Measurements from ENCODE around the gene MBD3L2.
"Not testable (repeated sequence)": the region's sequence is repeated elsewhere in the genome, so short reads cannot be mapped to it uniquely, and the experiment has no call there.

Gene MBD3L2

DNA sequence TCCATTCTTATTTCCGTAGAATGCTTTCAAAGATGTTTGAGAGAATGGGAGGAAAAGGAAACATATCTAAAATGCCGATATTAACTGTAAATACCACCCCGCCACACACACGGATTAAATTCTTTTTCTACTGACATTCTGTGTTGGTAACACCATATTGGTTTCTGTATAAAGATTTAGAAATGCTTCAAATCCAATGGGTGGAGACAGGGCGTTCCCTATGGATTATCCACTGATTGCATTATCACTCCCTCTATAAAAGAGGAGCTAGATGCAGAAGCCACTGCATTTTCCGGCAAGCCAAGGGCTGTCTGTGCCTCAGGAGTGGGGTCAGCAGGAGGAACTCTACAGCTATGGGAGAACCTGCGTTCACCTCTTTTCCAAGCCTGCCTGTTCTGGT is at the start of gene MBD3L2:
MBD3L2 (plus strand) TSS at position 301 of the 400 bp plus-strand sequence; CDS start at position 354, 53 bp downstream.
- not testable (repeated sequence) for DNase-seq (ENCODE audit: low read depth)

DNA sequence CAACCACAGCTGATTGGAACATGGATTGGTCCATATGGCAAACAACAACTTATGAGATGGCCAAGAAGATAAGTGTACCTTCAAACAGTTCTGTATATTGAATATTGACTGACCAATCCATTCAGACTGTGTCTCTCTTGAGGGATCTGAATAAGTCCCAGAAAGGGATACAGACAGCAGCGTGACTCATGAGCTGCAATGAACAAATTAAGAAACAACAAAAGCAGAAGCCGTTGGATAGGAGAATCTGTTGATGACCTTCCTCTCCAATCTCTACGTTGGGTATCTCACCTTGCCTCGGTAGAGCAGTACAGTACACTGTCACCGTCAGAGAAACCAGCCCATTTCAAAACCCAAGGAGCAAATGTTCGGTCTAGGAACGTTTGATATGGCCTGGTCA is 49.2 kb upstream of the MBD3L2 start:
- DNase-seq (ENCODE audit: low read depth) = no peak

DNA sequence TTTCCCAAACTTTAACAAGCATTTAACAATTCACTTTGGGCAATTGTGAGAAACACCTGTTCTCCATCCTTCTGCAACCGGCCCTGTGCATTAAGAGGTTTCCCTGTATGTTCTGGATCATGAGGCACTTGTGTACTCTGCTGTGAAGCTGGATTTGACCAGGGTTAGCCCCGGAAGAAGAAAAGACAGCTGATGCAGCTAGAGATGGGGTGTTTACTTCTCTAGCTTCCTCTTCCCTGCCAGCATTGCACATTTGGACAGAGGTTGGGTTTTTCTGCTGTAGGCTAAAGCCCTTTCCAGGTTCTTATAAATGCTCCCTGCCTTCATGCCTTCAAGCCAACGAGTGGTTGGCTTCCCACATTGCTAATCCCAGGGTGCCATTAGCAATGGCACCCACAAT is 48.8 kb upstream of the MBD3L2 start:
- DNase-seq (ENCODE audit: low read depth) = no peak

DNA sequence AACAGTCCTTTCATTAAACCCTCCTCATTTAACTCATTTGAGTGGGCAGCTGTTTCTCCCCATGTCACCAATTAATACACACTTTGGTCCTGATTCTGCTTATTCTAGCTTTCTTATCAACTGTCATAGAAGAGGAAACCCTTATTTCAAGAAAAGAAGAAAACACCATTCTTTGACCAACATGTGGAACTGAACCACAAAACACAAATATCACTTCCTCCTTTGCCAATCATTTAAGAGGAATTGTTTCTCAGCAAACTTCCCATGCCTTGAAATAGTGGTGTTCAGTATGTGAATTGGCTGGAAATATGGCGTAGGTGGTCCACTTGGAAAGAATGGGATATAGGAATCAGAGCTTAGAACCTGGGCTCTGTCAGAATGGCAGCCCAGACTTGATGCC is 48.3 kb upstream of the MBD3L2 start:
- DNase-seq (ENCODE audit: low read depth) = no peak

DNA sequence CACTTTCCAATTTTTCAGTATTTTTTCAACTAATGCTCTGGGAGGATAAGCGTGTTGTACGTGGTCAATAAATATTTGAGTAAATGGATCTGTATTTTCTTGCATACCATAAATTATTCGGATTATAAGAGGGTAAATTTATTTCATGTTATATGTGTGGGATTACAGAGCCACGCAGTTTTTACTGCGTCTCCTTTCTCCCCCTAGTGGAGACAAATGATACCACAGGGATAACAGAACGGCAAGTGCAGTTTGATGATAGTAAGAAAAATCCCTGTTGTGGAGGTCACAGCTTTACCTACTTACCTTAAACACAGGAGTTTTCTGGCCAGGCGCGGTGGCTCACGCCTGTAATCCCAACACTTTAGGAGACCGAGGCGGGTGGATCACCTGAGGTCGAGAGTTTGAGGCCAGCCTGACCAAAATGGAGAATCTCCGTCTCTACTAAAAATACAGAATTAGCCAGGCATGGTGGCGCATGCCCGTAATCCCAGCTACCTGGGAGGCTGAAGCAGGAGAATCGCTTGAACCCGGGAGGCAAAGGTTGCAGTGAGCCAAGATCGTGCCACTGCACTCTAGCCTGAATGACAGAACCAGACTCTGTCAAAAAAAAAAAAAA is 44.7 kb upstream of the MBD3L2 start:
- DNase-seq (ENCODE audit: low read depth) = no peak

DNA sequence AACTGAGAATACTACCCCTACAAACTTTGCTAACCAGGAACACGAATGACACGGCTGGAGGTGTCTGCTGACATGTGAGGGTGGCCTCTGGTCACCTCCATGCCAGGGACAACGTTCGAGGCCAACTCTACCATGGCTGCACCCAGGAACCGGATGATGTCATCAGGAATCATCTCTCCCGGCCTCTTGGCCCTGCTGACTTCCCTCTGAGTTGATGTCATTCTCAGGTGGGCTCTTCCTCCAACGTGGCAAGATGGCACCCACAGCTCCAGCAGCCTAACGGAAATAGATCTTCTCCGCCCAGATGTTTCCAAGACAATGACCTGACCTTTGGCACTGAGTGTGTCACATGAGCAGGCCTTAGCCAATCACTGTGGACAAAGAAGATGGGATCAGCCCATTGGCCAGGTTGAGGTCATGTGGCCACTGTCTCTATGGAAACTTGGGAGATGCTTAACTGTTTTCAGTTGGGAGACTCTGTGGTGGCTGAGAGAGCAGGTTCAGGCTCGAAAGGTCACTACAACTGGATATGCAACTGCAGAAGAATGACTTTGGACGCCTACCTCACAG is 42.9 kb upstream of the MBD3L2 start:
- DNase-seq (ENCODE audit: low read depth) = no peak

DNA sequence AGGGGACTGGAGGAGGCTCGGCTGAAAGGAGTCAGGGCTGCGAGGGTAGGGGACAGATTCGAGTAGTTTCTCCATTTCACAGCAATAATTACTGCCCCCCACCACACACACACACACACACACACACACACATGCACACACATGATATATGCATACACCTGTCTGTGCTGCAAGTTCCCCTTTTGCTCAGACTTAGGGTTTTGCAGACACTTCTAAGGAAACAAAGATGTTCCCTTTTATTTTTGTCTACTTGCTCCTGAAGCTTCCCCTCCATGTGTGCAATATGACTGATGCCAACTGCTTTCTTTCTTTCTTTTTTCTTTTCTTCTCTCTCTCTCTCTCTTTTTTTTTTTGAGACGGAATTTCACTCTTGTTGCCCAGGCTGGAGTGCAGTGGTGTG is 41.3 kb upstream of the MBD3L2 start:
- DNase-seq (ENCODE audit: low read depth) = no peak

DNA sequence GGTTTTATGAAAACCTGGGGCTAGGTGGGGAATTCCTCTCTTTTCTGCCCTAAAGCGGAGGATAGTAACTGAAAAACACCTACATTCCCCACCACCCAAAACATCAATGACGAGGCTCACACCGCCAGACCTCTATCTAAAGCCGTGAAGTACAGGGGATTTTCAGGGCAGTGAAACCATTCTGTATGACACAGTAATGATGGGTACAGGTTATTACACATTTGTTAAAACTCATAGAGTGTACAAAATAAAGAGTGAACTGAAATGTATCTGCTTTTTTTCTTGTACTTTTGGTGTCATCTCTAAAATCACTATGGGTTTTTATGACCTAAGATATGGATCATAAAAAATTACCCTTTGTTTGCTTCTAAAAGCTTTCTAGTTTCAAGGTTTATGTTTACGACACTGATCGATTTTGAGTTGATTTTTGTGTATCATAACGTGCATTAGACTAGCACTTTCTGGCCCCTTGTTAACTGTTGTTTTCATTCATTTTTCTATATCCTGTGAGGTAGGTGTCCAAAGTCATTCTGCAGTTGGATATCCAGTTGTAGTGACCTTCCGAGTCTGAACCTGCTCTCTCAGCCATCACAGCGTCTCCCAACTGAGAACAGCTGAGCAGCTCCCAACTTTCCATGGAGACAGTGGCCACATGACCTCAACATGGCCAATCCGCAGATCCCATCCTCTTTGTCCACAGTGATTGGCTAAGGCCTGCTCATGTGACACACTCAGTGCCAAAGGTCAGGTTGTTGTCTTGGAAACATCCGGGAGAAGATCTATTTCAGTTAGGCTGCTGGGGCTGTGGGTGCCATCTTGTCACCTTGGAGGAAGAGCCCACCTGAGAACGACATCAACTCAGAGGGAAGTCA is 38.2 kb upstream of the MBD3L2 start:
- DNase-seq (ENCODE audit: low read depth) = no peak

DNA sequence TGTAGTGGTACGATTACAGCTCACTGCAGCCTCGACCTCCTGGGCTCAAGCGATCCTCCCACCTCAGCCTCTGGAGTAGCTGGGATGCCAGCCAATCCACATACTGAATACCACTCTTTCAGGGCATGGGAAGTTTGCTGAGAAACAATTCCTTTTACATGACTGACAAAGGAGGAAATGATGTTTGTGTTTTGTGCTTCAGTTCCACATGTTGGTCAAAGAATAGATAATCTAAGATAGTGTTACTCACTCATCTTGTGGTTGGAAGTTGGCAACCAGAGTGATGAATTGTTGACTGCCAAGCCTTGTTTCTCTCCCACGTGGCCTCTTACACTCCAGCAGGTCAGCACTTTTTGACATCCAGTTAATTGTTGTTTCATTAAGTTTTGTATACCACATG is 35.4 kb upstream of the MBD3L2 start:
- DNase-seq (ENCODE audit: low read depth) = peak; percentile 3

DNA sequence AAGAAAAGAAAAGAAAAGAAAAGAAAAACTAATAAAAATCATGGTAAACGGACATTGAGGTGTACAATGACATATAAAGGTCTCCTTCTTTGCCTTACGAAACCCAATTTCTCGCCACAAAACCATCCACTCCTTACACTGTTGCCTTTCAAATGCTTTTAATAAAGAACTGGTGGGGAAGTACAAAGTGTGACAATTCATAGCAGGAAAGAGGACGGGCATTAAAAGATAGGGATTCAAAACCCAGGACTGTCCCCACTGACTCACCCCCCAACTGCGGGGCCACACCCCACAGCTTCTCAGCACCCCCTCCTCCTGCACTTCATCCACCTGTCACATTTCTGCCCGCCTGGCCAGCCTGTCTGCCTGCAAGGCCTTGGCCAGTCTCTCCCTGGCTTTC is 30.3 kb upstream of the MBD3L2 start:
- DNase-seq (ENCODE audit: low read depth) = no peak

DNA sequence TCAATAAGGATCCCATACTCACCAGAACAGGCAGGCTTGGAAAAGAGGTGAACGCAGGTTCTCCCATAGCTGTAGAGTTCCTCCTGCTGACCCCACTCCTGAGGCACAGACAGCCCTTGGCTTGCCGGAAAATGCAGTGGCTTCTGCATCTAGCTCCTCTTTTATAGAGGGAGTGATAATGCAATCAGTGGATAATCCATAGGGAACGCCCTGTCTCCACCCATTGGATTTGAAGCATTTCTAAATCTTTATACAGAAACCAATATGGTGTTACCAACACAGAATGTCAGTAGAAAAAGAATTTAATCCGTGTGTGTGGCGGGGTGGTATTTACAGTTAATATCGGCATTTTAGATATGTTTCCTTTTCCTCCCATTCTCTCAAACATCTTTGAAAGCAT is 27.8 kb upstream of the MBD3L2 start, which contains the start of gene MBD3L2B:
MBD3L2B (minus strand) TSS at position 101 of the 400 bp plus-strand sequence; CDS start at position 67, 34 bp downstream.
- not testable (repeated sequence) for DNase-seq (ENCODE audit: low read depth)

DNA sequence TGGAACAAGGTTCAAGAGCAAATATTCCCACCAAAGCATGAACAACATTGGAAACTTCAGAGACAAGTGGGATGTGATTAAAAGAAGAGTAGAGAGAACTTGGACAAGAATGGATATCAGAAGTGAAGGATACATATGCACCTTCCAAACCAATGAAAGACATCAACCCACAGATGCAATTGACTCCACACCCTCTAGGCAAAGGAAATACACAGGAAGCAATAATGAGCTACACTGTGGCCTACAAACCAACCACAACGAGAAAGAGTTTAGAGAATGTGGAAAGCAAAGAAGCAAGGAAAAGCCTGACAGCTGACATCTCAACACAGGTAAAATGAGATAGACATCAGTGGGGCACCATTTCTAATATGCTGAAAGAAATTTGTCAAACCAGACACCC is 20.3 kb upstream of the MBD3L2 start:
- not testable (repeated sequence) for DNase-seq (ENCODE audit: low read depth)

DNA sequence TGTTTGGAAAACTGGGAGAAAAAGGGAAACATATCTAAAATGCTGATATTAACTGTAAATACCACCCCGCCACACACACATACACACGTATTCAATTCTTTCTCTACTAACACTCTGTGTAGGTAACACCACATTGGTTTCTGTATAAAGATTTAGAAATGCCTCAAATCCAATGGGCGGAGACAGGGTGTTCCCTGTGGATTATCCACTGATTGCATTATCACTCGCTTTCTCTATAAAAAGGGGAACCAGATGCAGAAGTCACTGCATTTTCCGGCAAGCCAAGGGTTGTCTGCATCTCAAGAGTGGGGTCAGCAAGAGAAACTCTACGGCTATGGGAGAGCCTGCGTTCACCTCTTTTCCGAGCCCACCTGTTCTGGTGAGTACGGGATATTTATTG is 18.8 kb upstream of the MBD3L2 start, which contains the start of gene MBD3L5:
MBD3L5 (plus strand) TSS at position 301 of the 400 bp plus-strand sequence; CDS start at position 335, 34 bp downstream.
- DNase-seq (ENCODE audit: low read depth) = not testable (repeated sequence)

DNA sequence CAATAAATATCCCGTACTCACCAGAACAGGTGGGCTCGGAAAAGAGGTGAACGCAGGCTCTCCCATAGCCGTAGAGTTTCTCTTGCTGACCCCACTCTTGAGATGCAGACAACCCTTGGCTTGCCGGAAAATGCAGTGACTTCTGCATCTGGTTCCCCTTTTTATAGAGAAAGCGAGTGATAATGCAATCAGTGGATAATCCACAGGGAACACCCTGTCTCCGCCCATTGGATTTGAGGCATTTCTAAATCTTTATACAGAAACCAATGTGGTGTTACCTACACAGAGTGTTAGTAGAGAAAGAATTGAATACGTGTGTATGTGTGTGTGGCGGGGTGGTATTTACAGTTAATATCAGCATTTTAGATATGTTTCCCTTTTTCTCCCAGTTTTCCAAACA is 9.0 kb upstream of the MBD3L2 start, which contains the start of gene MBD3L4:
MBD3L4 (minus strand) TSS at position 101 of the 400 bp plus-strand sequence; CDS start at position 66, 35 bp downstream.
- not testable (repeated sequence) for DNase-seq (ENCODE audit: low read depth)

DNA sequence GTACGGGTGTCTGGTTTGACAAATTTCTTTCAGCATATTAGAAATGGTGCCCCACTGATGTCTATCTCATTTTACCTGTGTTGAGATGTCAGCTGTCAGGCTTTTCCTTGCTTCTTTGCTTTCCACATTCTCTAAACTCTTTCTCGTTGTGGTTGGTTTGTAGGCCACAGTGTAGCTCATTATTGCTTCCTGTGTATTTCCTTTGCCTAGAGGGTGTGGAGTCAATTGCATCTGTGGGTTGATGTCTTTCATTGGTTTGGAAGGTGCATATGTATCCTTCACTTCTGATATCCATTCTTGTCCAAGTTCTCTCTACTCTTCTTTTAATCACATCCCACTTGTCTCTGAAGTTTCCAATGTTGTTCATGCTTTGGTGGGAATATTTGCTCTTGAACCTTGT is 7.6 kb upstream of the MBD3L2 start:
- not testable (repeated sequence) for DNase-seq (ENCODE audit: low read depth)

DNA sequence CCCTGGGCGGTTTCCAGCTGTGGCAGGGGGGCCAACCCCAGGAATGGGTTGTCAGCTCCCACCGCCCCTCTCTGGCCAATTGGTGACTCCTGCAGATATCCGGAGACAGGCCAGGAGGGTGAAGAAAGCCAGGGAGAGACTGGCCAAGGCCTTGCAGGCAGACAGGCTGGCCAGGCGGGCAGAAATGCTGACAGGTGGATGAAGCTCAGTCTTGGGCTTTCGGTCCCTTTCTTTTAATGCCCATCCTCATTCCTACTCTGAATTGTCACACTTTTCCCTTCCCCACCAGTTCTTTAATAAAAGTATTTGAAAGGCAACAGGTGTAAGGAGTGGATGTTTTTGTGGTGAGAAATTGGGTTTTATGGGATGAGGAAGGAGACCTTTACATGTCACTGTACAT is 2.3 kb downstream of the MBD3L2 start:
- not testable (repeated sequence) for DNase-seq (ENCODE audit: low read depth)

DNA sequence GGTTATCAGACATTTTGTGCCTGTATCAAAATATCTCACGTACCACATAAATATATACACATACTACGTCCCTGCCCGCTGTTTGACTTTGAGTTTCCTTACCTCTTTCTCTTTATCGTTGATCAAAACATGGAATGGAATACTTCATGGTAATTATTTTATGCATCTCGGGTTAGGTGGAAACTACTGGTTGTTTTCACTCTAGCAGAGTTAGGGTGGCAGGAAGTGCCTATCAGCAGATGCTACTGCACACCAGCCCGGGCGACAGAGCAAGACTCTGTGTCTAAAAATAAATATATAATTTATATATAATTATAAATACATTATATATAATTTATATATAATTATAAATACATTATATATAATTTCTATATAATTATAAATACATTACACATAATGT is 3.8 kb downstream of the MBD3L2 start:
- not testable (repeated sequence) for DNase-seq (ENCODE audit: low read depth)

DNA sequence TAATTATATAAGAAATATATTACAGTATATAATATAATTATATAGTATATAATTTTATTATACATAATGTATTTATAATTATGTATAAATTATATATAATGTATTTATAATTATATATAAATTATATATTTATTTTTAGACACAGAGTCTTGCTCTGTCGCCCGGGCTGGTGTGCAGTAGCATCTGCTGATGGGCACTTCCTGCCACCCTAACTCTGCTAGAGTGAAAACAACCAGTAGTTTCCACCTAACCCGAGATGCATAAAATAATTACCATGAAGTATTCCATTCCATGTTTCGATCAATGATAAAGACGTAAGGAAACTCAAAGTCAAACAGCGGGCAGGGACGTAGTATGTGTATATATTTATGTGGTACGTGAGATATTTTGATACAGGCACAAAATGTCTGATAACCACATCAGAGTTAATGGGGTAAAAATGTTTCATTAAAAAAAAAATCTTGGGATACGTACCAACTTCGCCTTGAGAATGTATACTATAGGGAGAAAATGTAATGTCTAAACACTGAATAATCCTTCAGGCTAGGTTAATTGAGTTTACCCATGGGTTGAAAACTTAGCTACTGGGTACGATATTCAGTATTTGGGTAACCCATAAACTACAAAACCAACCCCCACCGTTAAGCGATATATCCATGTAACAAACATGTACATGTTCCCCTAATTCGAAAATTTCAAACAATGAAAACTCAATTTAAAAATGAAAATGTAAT is 5.7 kb downstream of the MBD3L2 start:
- DNase-seq (ENCODE audit: low read depth) = not testable (repeated sequence)

DNA sequence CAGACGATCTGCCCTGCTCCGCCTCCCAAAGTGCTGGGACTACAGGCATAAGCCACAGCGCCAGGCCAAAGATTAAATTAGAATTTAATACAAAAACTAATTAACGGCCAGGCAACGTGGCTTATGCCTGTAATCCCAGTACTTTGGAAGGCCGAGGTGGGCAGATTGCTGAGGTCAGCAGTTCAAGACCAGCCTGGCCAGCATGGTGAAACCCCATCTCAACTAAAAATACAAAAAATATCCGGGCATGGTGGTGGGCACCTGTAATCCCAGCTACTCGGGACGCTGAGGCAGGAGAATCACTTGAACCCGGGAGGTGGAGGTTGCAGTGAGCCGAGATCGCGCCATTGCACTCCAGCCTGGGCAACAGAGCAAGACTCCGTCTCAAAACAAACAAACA is 6.6 kb downstream of the MBD3L2 start:
- DNase-seq (ENCODE audit: low read depth) = not testable (repeated sequence)

DNA sequence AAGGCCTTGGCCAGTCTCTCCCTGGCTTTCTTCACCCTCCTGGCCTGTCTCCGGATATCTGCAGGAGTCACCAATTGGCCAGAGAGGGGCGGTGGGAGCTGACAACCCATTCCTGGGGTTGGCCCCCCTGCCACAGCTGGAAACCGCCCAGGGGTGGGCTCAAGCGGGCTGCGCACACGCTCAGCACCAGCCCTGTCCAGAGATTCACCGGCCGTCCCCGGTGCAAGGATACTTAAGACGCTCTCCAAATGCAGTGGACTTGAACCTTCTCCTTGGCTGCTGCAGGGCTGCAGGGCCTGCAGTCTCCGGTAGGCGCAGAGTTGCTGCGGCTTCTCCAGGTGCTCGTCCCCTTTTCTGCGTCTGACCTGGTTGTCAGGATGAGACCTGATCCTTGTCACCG is 7.2 kb downstream of the MBD3L2 start:
- DNase-seq (ENCODE audit: low read depth) = not testable (repeated sequence)

DNA sequence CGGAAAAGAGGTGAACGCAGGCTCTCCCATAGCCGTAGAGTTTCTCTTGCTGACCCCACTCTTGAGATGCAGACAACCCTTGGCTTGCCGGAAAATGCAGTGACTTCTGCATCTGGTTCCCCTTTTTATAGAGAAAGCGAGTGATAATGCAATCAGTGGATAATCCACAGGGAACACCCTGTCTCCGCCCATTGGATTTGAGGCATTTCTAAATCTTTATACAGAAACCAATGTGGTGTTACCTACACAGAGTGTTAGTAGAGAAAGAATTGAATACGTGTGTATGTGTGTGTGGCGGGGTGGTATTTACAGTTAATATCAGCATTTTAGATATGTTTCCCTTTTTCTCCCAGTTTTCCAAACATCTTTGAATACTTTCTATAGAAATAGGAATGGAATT is 9.5 kb downstream of the MBD3L2 start, which contains the start of gene MBD3L3:
MBD3L3 (minus strand) TSS at position 101 of the 400 bp plus-strand sequence; CDS start at position 30, 71 bp downstream.
- not testable (repeated sequence) for DNase-seq (ENCODE audit: low read depth)

DNA sequence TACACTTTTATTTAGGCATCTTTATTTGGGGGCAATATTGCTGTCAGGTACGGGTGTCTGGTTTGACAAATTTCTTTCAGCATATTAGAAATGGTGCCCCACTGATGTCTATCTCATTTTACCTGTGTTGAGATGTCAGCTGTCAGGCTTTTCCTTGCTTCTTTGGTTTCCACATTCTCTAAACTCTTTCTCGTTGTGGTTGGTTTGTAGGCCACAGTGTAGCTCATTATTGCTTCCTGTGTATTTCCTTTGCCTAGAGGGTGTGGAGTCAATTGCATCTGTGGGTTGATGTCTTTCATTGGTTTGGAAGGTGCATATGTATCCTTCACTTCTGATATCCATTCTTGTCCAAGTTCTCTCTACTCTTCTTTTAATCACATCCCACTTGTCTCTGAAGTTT is 10.9 kb downstream of the MBD3L2 start:
- not testable (repeated sequence) for DNase-seq (ENCODE audit: low read depth)

All from EH (cell line).